ENCODE data around the gene MBD2.
A peak's percentile ranks its signal among the peaks of the same experiment; 100 is the strongest.

DNA sequence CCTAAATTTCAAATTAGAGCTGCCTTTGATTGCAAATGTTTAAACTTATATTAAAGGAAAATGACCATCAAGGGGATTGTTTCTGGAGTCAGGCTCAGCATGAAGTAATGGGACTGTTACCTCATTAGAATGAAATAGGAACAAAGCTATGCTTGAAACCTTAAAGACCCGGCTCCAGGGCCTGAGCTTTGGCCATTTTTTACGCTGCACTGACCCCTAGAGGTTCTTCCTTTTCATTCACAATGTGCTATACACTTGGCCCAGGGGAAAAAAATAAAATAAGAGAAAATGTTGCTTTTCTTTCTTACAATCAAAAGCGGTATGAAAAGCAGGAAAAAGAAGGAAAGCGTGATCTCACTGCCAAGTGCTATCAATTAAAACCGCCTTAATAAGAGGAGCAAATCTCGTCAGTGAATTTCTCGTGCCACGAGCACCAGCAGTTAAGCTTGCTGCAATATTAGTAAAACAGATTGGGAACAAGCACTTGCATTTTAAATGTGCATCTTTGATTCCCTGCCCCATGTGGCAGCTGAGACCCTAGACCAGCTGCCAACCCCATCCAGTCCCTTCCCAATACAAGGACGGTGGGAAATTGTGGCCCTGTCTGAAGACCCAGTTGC lies 96.6 kb downstream of the MBD2 start:
- TF ChIP-seq, protein P1, sequence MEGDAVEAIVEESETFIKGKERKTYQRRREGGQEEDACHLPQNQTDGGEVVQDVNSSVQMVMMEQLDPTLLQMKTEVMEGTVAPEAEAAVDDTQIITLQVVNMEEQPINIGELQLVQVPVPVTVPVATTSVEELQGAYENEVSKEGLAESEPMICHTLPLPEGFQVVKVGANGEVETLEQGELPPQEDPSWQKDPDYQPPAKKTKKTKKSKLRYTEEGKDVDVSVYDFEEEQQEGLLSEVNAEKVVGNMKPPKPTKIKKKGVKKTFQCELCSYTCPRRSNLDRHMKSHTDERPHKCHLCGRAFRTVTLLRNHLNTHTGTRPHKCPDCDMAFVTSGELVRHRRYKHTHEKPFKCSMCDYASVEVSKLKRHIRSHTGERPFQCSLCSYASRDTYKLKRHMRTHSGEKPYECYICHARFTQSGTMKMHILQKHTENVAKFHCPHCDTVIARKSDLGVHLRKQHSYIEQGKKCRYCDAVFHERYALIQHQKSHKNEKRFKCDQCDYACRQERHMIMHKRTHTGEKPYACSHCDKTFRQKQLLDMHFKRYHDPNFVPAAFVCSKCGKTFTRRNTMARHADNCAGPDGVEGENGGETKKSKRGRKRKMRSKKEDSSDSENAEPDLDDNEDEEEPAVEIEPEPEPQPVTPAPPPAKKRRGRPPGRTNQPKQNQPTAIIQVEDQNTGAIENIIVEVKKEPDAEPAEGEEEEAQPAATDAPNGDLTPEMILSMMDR (conservative IDR thresholded peaks at IDR 0.05 in 1 of 2, IDR thresholded peaks at IDR 0.05 in 1 of 2; ENCODE audit: extremely low read depth in 1 of 2, insufficient read depth in 1 of 2, low read depth in 1 of 2, low read length in 2 of 2), result peak; percentile 63 to 64
- no peak for TF ChIP-seq EZH2 (IDR thresholded peaks at IDR 0.05; ENCODE audit: borderline replicate concordance, low read length)
